ENCODE results near the gene NUP62CL. TPM values are rescaled to one million over a fixed set of nuclear protein-coding genes. Genes with fewer than 3 reads are reported as not detected.
A peak's percentile ranks its signal among the peaks of the same experiment; 100 is the strongest.
"Not testable (repeated sequence)": the region's sequence is repeated elsewhere in the genome, so short reads cannot be mapped to it uniquely, and the experiment has no call there.

Gene NUP62CL
- total RNA-seq (2014; rRNA removed; shearing (Covaris generic)): not detected in 2 replicates

GRCh38 chrX:107205770-107206696 lies at the start of gene NUP62CL, which contains the start of gene DNAAF6:
Gene NUP62CL, minus strand, starts transcription at chrX:107206433. Its CDS starts 31,287 bp downstream, at chrX:107175146.
Gene DNAAF6, plus strand, starts transcription at chrX:107206611. Its CDS starts 6,265 bp downstream, at chrX:107212876.
- DNase-seq (ENCODE audit: low read depth): peak; percentile 56

- no peak for DNase-seq (ENCODE audit: low read depth)
These were observed 22.2 kb upstream of the NUP62CL start for GRCh38 chrX:107228486-107228819.

GRCh38 chrX:107227780-107228485 lies 21.7 kb upstream of the NUP62CL start:
- DNase-seq (ENCODE audit: low read depth): no peak

- DNase-seq (ENCODE audit: low read depth): no peak
These were observed 20.5 kb upstream of the NUP62CL start for GRCh38 chrX:107226757-107227156.

GRCh38 chrX:107213477-107213876 lies 7.2 kb upstream of the NUP62CL start:
- no peak for DNase-seq (ENCODE audit: low read depth)

GRCh38 chrX:107207943-107208342 lies 1.7 kb upstream of the NUP62CL start:
- no peak for DNase-seq (ENCODE audit: low read depth)

GRCh38 chrX:107207089-107207488 lies 856 bp upstream of the NUP62CL start:
- no peak for DNase-seq (ENCODE audit: low read depth)

- no peak for DNase-seq (ENCODE audit: low read depth)
These were observed 448 bp upstream of the NUP62CL start for GRCh38 chrX:107206697-107207065.

GRCh38 chrX:107204068-107204605 lies 2.1 kb downstream of the NUP62CL start:
- no peak for DNase-seq (ENCODE audit: low read depth)

GRCh38 chrX:107199491-107199890 lies 6.7 kb downstream of the NUP62CL start:
- DNase-seq (ENCODE audit: low read depth): no peak

- DNase-seq (ENCODE audit: low read depth): not testable (repeated sequence)
These were observed 8.2 kb downstream of the NUP62CL start for GRCh38 chrX:107198074-107198473.

GRCh38 chrX:107197319-107197718 lies 8.9 kb downstream of the NUP62CL start:
- DNase-seq (ENCODE audit: low read depth): no peak

GRCh38 chrX:107171369-107172102 lies 34.7 kb downstream of the NUP62CL start:
- no peak for DNase-seq (ENCODE audit: low read depth)

GRCh38 chrX:107168712-107169111 lies 37.5 kb downstream of the NUP62CL start:
- DNase-seq (ENCODE audit: low read depth): no peak

GRCh38 chrX:107168257-107168656 lies 38.0 kb downstream of the NUP62CL start:
- DNase-seq (ENCODE audit: low read depth): no peak

- no peak for DNase-seq (ENCODE audit: low read depth)
These were observed 38.9 kb downstream of the NUP62CL start for GRCh38 chrX:107167163-107167921.

- DNase-seq (ENCODE audit: low read depth): not testable (repeated sequence)
These were observed 48.6 kb downstream of the NUP62CL start for GRCh38 chrX:107157618-107158017.

GRCh38 chrX:107155621-107156430 lies 50.4 kb downstream of the NUP62CL start:
- not testable (repeated sequence) for DNase-seq (ENCODE audit: low read depth)

GRCh38 chrX:107154787-107155620 lies 51.2 kb downstream of the NUP62CL start:
- peak; percentile 13 for DNase-seq (ENCODE audit: low read depth)
